T-helper 2 cell treated with Interferon-gamma antibody and Interleukin-4, amounts not matched to agents 100 ng/mL and 5 ng/mL, for 36 hours (primary cell): ENCODE data around the gene SYPL1. TPM values are rescaled to one million over a fixed set of nuclear protein-coding genes. Genes with fewer than 3 reads are reported as not detected.
"Not testable (repeated sequence)": the region's sequence is repeated elsewhere in the genome, so short reads cannot be mapped to it uniquely, and the experiment has no call there.

Experiments
- intact Hi-C: fragments of 100-400 bp; cut with micrococcal nuclease; formaldehyde crosslinking; loops from one replicate; pipeline ENCODE4 v1.15.1; 2023
- total RNA-seq: library from RNA; stranded (reverse); gene quantifications from 2 replicates; pipeline ENCODE4 v1.2.3, GENCODE V29; 2022

SYPL1 gene
- total RNA-seq: 52.0 and 53.1 TPM in 2 replicates

GRCh38 chr7:106112118-106112971 lies at the start of gene SYPL1:
Gene SYPL1 (minus strand): TSS chr7:106112312. CDS start chr7:106112208, 104 bp downstream.
- intact Hi-C loops: loop anchor here (1.0 to 10.0 kb wide), 9 partner anchors 42 to 1098 kb away; partner anchors contain the start of genes KMT2E, NAMPT and RINT1

GRCh38 chr7:106155027-106155426 lies 42.9 kb upstream of the SYPL1 start:
- intact Hi-C loops: loop anchor here (2.0 to 10.0 kb wide), 2 partner anchors 42 to 500 kb away; partner anchors contain the start of gene SYPL1

DNA sequence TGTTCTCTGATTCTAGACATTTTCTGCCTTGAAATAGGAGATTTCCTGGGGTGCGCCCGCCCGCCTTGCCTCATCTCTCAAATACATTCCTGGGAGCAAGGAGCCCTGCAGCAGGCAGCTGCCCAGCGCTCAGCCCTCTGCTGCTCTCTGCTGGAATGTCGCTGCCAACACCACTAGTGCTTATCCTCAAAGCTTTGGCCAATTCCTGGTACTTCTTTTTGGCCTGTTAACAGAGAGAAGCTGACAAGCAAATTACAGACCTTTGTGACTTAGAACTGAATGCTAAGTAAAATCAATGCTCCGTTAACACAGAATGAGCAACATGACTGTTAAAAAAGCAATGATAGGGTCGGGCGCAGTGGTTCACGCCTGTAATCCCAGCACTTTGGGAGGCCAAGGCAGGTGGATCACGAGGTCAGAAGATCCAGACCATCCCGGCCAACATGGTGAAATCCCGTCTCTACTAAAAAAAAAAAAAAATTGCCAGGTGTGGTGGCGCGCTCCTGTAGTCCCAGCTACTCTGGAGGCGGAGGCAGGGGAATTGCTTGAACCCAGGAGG lies 41.9 kb upstream of the SYPL1 start:
- intact Hi-C loops: loop anchor here (1.0 to 10.0 kb wide), 4 partner anchors 41 to 499 kb away; partner anchors contain the start of gene SYPL1

DNA sequence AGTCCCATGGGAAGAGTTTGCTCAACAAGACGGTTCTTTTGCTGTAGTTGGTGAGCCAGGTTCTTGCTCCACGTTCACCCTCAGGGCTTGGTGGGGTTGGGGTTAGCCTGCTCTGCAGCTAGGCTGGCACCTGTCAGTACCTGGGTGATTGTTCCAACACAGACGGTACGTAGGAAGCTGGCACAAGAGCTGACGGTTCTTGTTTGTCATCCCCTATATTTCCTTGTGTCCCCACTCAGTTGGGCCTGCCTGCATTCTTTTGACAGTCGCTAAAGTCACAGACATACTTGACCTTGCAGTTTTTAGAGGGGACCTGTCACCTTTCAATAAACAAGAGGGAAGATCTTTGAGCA lies 40.2 kb upstream of the SYPL1 start:
- intact Hi-C loops: loop anchor here (5.0 to 10.0 kb wide), 2 partner anchors 225 to 497 kb away; no protein-coding TSS in a partner anchor

GRCh38 chr7:106151459-106152312 lies 39.6 kb upstream of the SYPL1 start:
- intact Hi-C loops: loop anchor here (5.0 to 10.0 kb wide), 2 partner anchors 224 to 497 kb away; no protein-coding TSS in a partner anchor

GRCh38 chr7:106143711-106144337 lies 31.7 kb upstream of the SYPL1 start:
- intact Hi-C loops: no loop called here

- intact Hi-C loops: no loop called here
Measured at GRCh38 chr7:106142136-106142535, 30.0 kb upstream of the SYPL1 start.

GRCh38 chr7:106140406-106141173 lies 28.5 kb upstream of the SYPL1 start:
- intact Hi-C loops: no loop called here

- intact Hi-C loops: no loop called here
Measured at GRCh38 chr7:106139265-106140251, 27.4 kb upstream of the SYPL1 start.

DNA sequence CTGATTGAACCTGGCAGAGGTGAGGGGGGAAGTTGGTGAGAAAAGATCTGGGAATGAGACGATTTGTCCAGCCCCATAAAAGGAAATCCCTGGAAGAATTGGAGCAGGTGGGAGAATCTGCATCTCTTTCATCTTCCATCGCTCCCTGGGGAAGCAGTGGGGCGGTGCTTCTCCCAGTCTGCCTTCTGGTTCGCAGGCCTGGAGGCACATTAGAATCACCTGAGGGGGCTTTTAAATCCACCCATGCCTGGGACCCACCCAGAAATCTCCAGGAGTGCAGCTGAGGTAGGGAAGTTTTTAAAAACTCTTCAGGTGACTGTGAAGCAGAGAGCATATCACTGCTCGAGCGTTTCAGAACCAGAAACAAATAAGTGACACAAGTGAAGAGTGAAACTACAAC lies 26.7 kb upstream of the SYPL1 start:
- intact Hi-C loops: no loop called here

- intact Hi-C loops: not testable (repeated sequence)
Measured at GRCh38 chr7:106138181-106138580, 26.1 kb upstream of the SYPL1 start.

DNA sequence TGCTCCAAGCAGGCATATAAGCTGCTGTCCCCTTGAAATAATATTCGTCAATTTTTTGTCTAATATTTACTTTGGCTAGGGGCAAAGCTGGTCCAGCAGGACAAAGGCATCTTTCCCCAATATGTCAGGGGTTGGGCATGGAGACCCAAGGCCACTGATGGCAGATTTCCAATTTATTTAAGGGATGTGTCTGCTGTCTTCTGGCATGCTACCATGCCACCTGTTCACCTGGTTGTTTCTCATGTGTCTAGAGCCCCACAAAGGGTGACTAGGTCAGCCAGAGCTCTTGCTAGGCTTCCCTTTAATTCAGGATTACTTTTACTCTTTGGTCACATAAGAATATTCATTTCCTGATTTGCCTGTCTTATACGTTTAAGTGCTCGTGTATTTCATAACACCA lies 22.1 kb upstream of the SYPL1 start:
- intact Hi-C loops: no loop called here

GRCh38 chr7:106129291-106129690 lies 17.2 kb upstream of the SYPL1 start:
- intact Hi-C loops: loop anchor here (10.0 kb wide), 1 partner anchor 254 kb away; the partner anchor contains the start of gene ATXN7L1

DNA sequence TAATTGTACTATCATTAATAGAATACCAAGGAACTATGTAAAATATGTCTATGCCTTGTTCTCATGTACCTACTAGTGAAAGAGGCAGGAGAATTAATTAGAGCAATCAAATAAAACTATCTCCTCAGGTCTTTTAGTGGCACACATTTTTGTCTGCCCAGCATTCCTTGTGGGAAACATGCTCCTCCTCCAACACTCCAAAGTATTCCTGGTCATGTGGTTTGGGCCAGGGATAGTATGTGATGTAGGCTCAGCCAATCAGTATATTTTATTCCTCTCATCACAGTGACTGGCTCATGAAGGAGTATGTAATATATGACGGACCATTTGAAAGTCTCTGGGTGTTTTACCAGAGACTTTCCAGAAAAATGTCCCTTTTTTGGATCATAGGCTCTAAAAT lies 16.7 kb upstream of the SYPL1 start:
- intact Hi-C loops: loop anchor here (10.0 kb wide), 1 partner anchor 254 kb away; the partner anchor contains the start of gene ATXN7L1

DNA sequence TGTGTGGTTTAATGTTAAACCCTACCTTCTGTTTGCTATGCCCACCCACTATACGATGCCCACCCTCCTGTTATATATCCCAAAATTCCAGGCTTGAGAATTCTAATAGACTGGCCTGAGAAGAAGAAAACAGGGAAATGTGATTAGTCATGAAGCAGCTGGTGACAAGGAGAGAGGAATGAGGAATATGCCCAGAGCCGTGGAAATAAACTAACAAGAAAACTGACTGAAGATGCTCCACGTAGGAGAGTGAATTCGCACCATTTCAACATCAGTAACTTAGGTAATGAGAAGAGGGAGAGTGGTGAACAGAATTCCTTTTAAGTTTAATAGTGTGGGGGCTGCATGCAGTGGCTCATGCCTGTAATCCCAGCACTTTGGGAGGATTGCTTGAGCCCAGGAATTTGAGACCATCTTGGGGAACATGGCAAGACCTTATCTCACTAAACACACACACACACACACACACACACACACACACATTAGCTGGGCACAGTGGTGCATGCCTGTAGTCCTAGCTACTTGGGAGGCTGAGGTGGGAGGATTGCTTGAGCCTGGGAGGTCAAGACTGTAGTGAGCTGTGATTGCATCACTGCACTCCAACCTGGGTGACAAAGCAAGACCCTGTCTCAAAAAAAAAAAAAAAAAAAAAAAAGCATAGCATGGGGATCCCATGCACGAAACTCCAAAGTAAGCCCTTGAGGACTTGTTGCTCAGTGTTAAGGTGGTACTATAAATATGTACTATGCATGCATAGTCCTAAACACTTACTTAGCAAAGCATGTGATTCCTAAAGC lies 16.1 kb upstream of the SYPL1 start:
- intact Hi-C loops: loop anchor here (10.0 kb wide), 1 partner anchor 253 kb away; the partner anchor contains the start of gene ATXN7L1

DNA sequence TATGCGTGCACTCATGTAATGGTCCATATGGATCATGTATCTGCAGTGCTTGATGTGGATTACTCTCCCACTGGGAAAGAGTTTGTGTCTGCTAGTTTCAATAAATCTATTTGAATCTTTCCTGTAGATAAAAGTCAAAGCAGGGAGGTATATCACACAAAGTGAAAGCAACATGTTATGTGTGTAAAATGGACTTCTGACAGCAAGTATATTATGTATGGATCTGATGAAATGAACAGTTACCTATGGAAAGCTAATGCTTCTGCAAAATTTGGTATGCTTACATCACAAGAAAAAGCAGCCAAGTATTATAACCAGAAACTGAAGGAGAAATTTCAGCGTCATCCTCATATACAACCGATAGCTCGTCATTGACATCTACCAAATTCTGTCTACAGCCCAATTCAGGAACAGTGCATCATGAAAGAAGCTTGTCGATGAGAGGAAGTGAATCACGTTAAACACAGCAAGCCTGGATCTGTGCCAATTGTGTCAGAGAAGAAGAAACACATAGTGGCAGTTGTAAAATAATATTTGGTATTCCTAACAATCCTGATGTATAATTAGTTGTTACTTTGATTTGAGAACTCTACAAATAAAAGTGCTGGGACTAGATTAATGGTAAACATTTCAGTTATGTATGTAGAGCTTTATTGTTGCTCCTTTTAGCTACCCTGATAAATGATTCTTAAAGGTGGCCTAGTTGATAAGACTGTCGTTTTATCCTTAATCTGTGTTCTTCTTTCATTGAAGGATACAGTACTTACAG lies 14.2 kb upstream of the SYPL1 start:
- intact Hi-C loops: loop anchor here (1.0 to 10.0 kb wide), 2 partner anchors 15 to 252 kb away; partner anchors contain the start of gene ATXN7L1

DNA sequence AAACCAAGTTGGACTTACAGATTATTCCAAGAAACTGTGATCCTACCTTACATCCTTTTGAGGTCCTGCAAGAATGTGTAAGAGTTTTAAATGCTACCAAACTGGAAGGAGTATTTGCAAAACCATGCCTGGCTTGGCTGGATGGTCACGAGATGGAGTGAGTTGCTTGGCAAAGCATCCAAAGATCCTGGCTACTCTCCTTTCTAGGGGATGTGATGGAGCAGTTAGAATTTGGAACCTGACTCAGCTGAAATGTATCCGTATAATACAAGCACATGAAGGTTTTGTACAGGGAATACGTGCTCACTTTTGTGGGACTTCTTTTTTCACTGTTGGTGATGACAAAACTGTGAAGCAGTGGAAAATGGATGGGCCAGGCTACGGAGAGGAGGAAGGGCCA lies 13.3 kb upstream of the SYPL1 start:
- intact Hi-C loops: loop anchor here (10.0 kb wide), 1 partner anchor 251 kb away; the partner anchor contains the start of gene ATXN7L1
